GM21717 (cell line): ENCODE data around the gene DSCAML1.

Experiments
- ATAC-seq: cut with Tn5 transposase; IDR thresholded peaks from one replicate; pipeline ENCODE4 v1.9.1; 2021; ENCODE audit warnings: mild to moderate bottlenecking, moderate library complexity; ENCODE audit not compliant: unreplicated experiment

The DSCAML1 gene

GRCh38 chr11:117441146-117441975 is 355.7 kb downstream of the DSCAML1 start:
- ATAC-seq = no peak

GRCh38 chr11:117440258-117440657 is 356.8 kb downstream of the DSCAML1 start:
- ATAC-seq = no peak

GRCh38 chr11:117439256-117439655 is 357.8 kb downstream of the DSCAML1 start:
- ATAC-seq = no peak

DNA sequence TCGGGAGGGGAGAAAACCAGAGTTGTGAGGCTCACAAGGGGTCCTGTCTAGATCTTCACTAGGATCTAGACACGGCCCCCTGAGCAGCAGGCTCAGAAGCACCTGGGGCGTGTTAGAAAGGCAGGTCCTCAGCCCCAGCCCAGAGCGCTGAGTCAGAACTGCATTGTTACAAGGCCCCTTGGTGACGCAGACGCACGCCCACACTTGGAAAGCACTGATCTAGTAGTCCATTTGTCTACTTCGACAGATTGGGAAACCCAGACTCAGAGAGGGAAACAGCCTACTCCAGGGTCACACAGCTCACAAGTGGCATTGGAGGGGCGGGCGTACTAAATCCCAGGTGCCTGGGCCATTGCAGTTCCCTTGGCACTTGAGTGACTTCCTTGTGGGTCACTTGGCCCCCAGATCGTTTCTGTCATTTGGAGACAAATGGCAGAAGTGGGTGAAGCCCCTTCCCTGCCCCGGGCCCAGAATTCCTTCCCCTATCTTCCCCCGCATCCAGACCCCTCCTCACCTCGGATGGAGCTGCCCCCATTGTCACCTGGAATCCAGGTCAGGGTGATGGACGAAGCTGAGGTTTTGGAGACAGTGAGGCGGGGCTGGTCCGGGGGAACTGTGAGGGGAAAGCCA is 358.5 kb downstream of the DSCAML1 start:
- no peak for ATAC-seq

DNA sequence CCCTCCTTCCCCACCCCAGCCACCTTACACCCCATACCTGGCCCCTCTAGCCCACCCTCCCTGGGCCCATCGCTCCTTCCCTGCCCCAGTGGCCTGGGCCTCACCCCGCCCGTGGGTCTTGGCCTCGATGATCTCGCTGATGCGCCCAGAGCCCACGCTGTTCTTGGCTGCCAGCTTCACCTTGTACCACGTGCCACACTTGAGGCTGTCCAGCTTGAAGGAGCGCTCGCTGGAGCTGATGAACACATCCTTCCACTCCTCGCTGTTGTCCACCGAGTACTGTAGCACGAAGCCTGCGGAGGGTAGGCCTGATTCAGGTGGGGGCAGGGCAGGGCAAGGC is 359.3 kb downstream of the DSCAML1 start:
- no peak for ATAC-seq

GRCh38 chr11:117437041-117437790 is 359.8 kb downstream of the DSCAML1 start:
- ATAC-seq = no peak

GRCh38 chr11:117435326-117435725 is 361.7 kb downstream of the DSCAML1 start:
- no peak for ATAC-seq

DNA sequence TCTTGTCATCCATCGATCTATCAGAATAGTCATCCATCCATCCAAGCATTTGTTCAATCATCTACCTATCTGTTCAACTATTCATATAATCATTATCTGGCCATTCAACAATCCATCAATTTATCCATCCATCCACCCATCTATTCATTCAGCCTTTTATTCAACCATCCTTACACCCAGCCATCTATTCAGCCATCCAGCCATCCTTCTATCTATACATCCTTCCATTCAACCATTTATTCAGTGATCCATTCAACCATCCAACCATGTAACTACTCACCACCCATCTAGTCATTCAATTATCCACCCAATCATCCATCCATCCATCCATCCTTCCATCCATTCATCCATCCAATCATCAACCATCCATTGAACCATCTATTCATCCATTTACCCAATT is 362.5 kb downstream of the DSCAML1 start:
- ATAC-seq = no peak

DNA sequence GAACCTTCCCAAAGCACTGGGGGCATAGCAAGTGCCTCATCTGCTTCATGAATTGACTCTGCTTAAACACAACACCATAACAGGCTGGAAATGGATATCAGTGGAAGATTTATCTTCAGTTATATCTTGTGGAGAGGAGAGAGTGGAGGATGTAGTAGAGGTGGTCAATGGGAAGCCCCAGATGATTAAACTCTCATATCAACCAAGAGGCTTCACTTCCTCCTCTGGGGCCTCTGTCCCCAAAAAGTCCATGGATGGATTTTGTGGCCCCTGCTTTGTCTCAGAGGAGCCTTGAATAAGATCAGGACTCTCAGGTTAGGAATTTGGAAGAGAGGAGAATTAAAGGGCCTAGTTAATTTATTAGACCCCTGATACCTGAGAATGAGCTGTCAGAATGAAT is 363.3 kb downstream of the DSCAML1 start:
- ATAC-seq = no peak

- ATAC-seq = no peak
Observed at GRCh38 chr11:117431436-117431835, 365.6 kb downstream of the DSCAML1 start.

DNA sequence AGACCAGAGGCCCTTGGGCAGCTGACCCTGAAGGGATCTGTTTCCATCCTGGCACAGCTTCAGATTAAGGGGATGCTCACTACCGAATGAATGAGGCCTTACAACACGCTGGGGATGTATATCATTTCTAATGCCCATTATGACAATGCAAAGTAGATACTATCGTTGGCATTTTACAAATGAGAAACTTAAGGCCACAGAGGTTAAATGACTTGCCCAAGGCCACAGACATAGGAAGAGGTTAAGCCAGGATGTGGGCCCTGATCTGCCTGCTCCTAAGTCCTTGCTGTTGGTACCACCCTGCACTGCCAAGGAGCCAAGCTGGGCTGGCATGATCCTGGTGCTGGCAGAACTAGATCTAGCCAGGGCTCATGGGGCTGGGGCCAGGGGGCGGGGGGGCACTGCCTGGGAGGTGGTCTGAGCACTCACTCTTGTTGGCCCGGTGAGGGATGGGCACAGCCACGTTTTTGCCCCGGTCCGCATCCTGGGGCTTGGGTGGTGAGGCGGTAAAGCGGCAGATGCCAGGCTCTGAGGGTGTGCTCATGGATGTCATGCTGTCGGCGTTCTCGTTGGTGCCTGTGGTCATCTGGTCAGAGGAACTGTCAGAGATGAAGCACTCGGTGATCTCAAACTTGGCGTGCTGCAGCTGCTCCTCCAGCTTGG is 366.6 kb downstream of the DSCAML1 start:
- ATAC-seq = no peak

DNA sequence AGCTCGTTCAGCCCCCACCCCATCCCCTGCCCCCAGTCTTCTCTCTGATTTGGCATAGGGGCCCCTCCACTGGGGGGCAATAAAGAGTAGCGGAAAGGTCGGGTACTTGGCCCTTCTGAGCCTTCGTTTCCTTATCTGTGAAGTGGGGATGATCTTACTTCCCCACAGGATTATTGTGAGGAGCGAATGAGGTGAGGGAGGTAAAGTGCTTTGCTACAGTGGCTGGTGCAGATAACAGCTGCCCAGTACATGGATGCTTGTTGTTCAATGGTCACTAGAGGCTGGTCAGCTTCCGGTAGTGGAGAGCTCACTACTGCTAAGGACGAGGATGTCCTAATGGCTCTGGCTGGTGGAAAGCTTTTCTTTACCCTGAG is 368.2 kb downstream of the DSCAML1 start:
- no peak for ATAC-seq

DNA sequence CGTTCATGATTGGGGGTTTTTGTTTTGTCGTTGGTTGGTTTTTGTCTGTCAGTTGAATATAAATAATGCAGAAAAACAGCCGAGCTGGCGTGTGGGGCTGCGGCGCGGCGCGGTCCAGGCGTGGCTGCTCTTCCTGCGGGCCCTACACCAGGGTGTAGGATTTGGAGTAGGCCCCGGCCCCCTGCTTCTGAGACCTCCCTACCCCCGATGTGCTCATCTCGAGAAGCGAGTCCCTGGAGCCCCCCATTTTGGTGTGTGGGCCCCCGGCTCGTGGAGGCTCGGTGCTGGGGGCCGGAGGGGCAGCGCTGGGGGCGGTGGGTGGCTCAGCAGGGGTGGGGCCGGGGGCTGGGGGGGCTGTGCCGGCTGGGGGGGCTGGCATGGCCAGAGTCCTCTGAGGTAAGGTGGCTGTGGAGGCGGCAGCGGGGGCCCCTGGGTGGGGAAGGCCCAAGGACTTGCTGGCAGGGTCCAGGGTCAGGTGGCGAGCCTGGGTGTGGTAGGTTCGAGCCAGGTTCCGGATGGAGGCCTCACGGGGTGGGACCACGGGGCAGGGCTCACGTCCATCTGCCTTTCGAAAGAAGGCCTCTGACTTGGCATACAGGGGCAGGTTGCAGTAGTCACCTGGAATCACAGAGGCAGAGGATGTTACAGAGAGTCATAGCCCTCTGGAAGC is 368.7 kb downstream of the DSCAML1 start:
- ATAC-seq = no peak

GRCh38 chr11:117427356-117427874 is 369.6 kb downstream of the DSCAML1 start:
- ATAC-seq = no peak

- no peak for ATAC-seq
Observed at GRCh38 chr11:117426941-117427340, 370.1 kb downstream of the DSCAML1 start.

- no peak for ATAC-seq
Observed at GRCh38 chr11:117426297-117426685, 370.7 kb downstream of the DSCAML1 start.

GRCh38 chr11:117425679-117426296 is 371.2 kb downstream of the DSCAML1 start:
- ATAC-seq = no peak

GRCh38 chr11:117424781-117425180 is 372.2 kb downstream of the DSCAML1 start:
- no peak for ATAC-seq

DNA sequence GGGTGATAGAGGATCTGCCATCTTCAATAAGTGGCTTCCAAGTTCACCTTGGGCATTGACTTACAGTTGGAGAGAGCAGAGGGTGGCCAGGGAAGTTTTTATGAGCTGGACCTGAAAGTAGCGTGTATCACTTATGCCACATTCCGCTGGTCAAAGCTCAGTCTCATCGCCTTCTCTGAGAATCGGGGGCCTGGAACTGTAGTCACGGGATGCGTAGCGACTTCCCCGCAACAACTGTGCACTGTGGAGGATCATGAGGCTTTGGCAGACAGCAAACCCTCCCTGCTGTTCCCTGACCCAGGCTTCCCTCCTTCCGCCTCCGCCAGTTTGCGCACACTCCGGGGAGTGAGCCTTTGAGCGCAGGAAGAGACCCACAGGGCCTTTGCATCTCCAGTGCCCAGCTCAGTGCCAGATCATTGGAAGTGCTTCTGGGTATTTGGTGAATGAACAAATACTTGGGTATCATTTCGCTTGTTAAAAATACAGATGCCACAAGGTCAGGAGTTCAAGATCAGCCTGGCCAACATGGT is 373.9 kb downstream of the DSCAML1 start:
- ATAC-seq = no peak

DNA sequence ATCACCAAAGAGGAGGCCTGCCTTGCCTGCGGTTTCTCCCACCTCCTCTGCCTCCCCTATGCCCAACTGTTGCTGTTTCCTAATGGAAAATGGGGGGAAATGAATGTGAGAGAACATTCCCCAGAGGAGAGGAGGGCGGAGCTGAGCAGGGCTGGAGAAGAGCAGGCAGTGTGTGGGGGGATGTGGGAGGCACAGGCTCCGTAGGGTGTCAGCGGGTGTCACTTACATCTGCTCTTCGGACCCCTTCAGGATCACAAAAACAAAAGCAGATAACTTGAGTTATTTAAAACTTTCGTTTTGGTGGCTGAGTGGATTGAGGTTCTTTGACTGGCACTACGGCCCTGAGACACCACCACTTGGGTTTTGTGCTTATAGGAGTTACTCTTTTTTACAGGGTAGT is 375.5 kb downstream of the DSCAML1 start:
- ATAC-seq = no peak
